ENCODE data around the gene COQ10B. TPM values are rescaled to one million over a fixed set of nuclear protein-coding genes. Genes with fewer than 3 reads are reported as not detected.
A peak's percentile ranks its signal among the peaks of the same experiment; 100 is the strongest.

Gene COQ10B
- total RNA-seq, 4 donors from 2014 or later, result 7.4 to 21.5 (median 13.7) TPM

GRCh38 chr2:197499594-197500502, 46.5 kb downstream of the COQ10B start, which contains the start of the genes HSPD1 and HSPE1:
TSS of gene HSPD1 (minus strand) at chr2:197499840. CDS start at chr2:197498848, 992 bp downstream.
TSS of gene HSPE1 (plus strand) at chr2:197500379. CDS start at chr2:197500437, 58 bp downstream.
- Histone ChIP-seq H3K9me3 (no peaks in the 10 kb centered on the region), H3K36me3 (peaks cover 0 to 49% of the 10 kb centered on the region in 2 donors), H3K27ac (peak within 1 kb of the TSS; percentile 96 to 98 (median 97)), H3K4me3 (peak within 1 kb of the TSS; percentile 81 to 89 (median 84)), H3K4me1 (peaks cover 38 to 45% of the 10 kb centered on the region in 2 donors), H3K27me3 (no peaks in the 10 kb centered on the region)
- ATAC-seq (peak; percentile 86 to 91), DNase-seq (peak; percentile 96)
- in situ Hi-C loops (cut with MboI; ENCODE audit: low sequenced_read_pairs in 4 of 4), result loop anchor here in 1 of 4 donors (10.0 kb wide), 1 partner anchor 45 kb away; the partner anchor contains the start of gene COQ10B
- intact Hi-C loops (cut with DNase I; ENCODE audit: low total_unique reads), result loop anchor here (1.0 kb wide), 4 partner anchors 15 to 205 kb away; partner anchors contain the start of genes COQ10B, MARS2 and SF3B1
- TF ChIP-seq POLR2A (IDR thresholded peaks at IDR 0.05) (peak; percentile 95), CTCF (IDR thresholded peaks at IDR 0.05 in 4 of 5, conservative IDR thresholded peaks at IDR 0.05 in 1 of 5) (peak in 3 of 5 experiments; percentile 25 to 44 (median 26))

- intact Hi-C loops (cut with DNase I; ENCODE audit: low total_unique reads), result loop anchor here (1.0 kb wide), 3 partner anchors 15 to 205 kb away; partner anchors contain the start of genes COQ10B and MARS2
- in situ Hi-C loops (cut with MboI; ENCODE audit: low sequenced_read_pairs in 4 of 4), result loop anchor here in 1 of 4 donors (10.0 kb wide), 1 partner anchor 46 kb away; the partner anchor contains the start of gene COQ10B
- Histone ChIP-seq H3K27me3 (no peaks in the 10 kb centered on the region), H3K36me3 (peaks cover 0 to 47% of the 10 kb centered on the region in 2 donors), H3K9me3 (no peaks in the 10 kb centered on the region), H3K27ac (peak overlapping the region; percentile 96 to 98 (median 97)), H3K4me3 (peak overlapping the region; percentile 81 to 89 (median 84)), H3K4me1 (peaks cover 38 to 42% of the 10 kb centered on the region in 2 donors)
- DNase-seq (peak in 1 of 2 donors; percentile 17), ATAC-seq (peak; percentile 13 to 26)
- TF ChIP-seq CTCF (IDR thresholded peaks at IDR 0.05 in 4 of 5, conservative IDR thresholded peaks at IDR 0.05 in 1 of 5) (no peak), POLR2A (IDR thresholded peaks at IDR 0.05) (no peak)
These were observed 47.3 kb downstream of the COQ10B start for GRCh38 chr2:197500503-197501131.

- H3K36me3 ChIP-seq, result peaks cover 0 to 31% of the 10 kb centered on the region in 2 donors
- H3K9me3 ChIP-seq, result no peaks in the 10 kb centered on the region
- H3K27ac ChIP-seq, result peak overlapping the region; percentile 27 to 98 (median 96)
- no peak for TF ChIP-seq POLR2A (IDR thresholded peaks at IDR 0.05)
- TF ChIP-seq CTCF (IDR thresholded peaks at IDR 0.05 in 4 of 5, conservative IDR thresholded peaks at IDR 0.05 in 1 of 5), result no peak
- in situ Hi-C loops (cut with MboI; ENCODE audit: low sequenced_read_pairs in 4 of 4) (loop anchor here in 1 of 4 donors (10.0 kb wide), 1 partner anchor 47 kb away; the partner anchor contains the start of gene COQ10B), intact Hi-C loops (cut with DNase I; ENCODE audit: low total_unique reads) (no loop called here)
- no peaks in the 10 kb centered on the region for H3K27me3 ChIP-seq
- DNase-seq, result no peak
- ATAC-seq, result no peak
- H3K4me3 ChIP-seq, result peak overlapping the region in 1 of 4 donors; percentile 81
- peaks cover 27 to 38% of the 10 kb centered on the region in 2 donors for H3K4me1 ChIP-seq
These were observed 48.8 kb downstream of the COQ10B start for GRCh38 chr2:197502201-197502600.

- Histone ChIP-seq H3K9me3 (no peaks in the 10 kb centered on the region), H3K36me3 (peaks cover 0 to 27% of the 10 kb centered on the region in 2 donors), H3K4me3 (no peak overlapping the region), H3K27me3 (no peaks in the 10 kb centered on the region), H3K27ac (peak overlapping the region in 3 of 4 donors; percentile 27 to 98 (median 96)), H3K4me1 (peaks cover 25 to 33% of the 10 kb centered on the region in 2 donors)
- intact Hi-C loops (cut with DNase I; ENCODE audit: low total_unique reads), result no loop called here
- no peak for DNase-seq
- in situ Hi-C loops (cut with MboI; ENCODE audit: low sequenced_read_pairs in 4 of 4), result loop anchor here in 1 of 4 donors (10.0 kb wide), 1 partner anchor 48 kb away; the partner anchor contains the start of gene COQ10B
- ATAC-seq, result no peak
- TF ChIP-seq CTCF (IDR thresholded peaks at IDR 0.05 in 4 of 5, conservative IDR thresholded peaks at IDR 0.05 in 1 of 5) (no peak), POLR2A (IDR thresholded peaks at IDR 0.05) (no peak)
These were observed 49.3 kb downstream of the COQ10B start for GRCh38 chr2:197502685-197503084.
